ENCODE measurements around the gene MON1A.

MON1A gene

DNA sequence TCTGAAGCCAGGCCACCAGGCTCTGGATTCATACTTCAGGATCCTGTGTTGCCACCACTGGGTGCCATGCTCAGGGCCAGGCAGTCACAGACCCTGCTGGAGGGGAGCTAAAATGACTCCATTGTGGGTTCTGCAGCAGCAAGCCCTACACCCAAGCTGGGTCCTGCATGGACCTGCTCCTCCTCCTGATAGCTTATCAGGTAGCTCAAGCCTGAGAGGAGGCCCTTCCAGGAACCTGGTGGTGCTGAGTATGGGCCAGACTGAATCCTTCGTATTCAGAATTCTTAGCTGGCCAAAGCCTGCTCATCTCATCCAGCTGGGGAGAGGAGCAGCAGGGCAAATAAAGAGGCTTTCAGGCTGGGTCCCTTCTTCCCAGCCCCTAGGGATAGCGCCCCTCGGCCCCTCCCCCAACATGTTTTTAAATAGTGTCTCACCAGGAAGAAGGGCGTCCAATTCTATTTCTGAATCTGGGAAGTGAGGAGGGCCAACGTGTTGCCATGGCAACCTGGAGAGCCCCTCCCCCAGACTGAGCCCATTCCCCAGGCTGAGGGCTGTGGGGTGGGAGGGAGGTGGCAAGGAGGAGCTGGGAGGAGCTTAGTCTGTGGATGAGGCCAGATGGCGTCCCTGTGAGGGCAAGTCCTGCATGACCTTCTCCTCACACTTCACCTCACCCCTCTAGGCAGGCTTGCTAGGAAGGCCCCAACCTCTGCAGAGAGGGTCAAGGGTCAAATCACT, 48.9 kb downstream of the MON1A start (continued):
- TF ChIP-seq ZNF214 (tag by site-specific recombination; IDR thresholded peaks at IDR 0.05; ENCODE audit: borderline replicate concordance) (no peak), ZSCAN23 (tag by site-specific recombination; IDR thresholded peaks at IDR 0.05) (no peak), SCRT2 (tag by site-specific recombination; IDR thresholded peaks at IDR 0.05) (no peak), ZBTB11 (tag by site-specific recombination; conservative IDR thresholded peaks at IDR 0.05; ENCODE audit: low read depth) (no peak)
- TF ChIP-seq, protein P1, sequence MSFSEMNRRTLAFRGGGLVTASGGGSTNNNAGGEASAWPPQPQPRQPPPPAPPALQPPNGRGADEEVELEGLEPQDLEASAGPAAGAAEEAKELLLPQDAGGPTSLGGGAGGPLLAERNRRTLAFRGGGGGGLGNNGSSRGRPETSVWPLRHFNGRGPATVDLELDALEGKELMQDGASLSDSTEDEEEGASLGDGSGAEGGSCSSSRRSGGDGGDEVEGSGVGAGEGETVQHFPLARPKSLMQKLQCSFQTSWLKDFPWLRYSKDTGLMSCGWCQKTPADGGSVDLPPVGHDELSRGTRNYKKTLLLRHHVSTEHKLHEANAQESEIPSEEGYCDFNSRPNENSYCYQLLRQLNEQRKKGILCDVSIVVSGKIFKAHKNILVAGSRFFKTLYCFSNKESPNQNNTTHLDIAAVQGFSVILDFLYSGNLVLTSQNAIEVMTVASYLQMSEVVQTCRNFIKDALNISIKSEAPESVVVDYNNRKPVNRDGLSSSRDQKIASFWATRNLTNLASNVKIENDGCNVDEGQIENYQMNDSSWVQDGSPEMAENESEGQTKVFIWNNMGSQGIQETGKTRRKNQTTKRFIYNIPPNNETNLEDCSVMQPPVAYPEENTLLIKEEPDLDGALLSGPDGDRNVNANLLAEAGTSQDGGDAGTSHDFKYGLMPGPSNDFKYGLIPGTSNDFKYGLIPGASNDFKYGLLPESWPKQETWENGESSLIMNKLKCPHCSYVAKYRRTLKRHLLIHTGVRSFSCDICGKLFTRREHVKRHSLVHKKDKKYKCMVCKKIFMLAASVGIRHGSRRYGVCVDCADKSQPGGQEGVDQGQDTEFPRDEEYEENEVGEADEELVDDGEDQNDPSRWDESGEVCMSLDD (tag by site-specific recombination; IDR thresholded peaks at IDR 0.05) = no peak

DNA sequence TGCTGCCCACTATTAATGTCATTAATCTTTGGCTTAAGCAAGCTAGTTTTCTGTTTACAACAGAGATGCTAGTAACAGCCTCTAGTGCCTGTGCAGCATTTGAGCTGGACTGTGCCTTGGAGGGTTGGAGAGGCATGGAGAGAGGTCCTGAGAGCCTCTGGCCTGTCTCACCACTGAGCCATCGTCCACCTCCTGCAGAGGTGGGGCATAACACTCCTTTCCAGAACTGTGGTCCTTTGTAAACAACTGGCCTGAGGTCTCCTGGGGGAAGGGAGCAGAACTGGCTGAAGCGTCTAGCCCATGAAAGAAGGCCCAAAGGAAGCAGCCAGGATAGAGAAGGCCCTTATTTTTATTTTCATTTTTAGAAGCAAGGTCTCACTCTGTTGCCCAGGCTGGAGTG, 49.9 kb downstream of the MON1A start:
- H3K27ac ChIP-seq (ENCODE audit: extremely low read depth, low read depth, low read length) = no peak overlapping the region
- no peaks in the 10 kb centered on the region for H3K36me3 ChIP-seq (ENCODE audit: control insufficient read depth in 2 of 2, insufficient read depth in 1 of 2, low read length in 2 of 2)
- no peak overlapping the region for H3K4me3 ChIP-seq (ENCODE audit: low read depth, low read length)
- H3K9me3 ChIP-seq (ENCODE audit: control insufficient read depth, insufficient read depth, low read depth, low read length) = no peaks in the 10 kb centered on the region
- ChIA-PET POLR2A (no interaction called here), CTCF (no interaction called here)
- H3K4me1 ChIP-seq (ENCODE audit: control insufficient read depth, insufficient read depth, low read length) = no peaks in the 10 kb centered on the region
- TF ChIP-seq ZNF350 (tag by site-specific recombination; IDR thresholded peaks at IDR 0.05) (no peak), ZNF555 (tag by site-specific recombination; conservative IDR thresholded peaks at IDR 0.05) (no peak), KLF8 (tag by site-specific recombination; IDR thresholded peaks at IDR 0.05) (no peak), ZFHX2 (tag by site-specific recombination; conservative IDR thresholded peaks at IDR 0.05) (no peak), MZF1 (tag by site-specific recombination; IDR thresholded peaks at IDR 0.05; ENCODE audit: borderline replicate concordance) (no peak), SP3 (tag by site-specific recombination; IDR thresholded peaks at IDR 0.05) (no peak), RBAK (tag by site-specific recombination; IDR thresholded peaks at IDR 0.05) (no peak), ZBTB20 (tag by site-specific recombination; IDR thresholded peaks at IDR 0.05) (no peak)
- TF ChIP-seq, protein P2, sequence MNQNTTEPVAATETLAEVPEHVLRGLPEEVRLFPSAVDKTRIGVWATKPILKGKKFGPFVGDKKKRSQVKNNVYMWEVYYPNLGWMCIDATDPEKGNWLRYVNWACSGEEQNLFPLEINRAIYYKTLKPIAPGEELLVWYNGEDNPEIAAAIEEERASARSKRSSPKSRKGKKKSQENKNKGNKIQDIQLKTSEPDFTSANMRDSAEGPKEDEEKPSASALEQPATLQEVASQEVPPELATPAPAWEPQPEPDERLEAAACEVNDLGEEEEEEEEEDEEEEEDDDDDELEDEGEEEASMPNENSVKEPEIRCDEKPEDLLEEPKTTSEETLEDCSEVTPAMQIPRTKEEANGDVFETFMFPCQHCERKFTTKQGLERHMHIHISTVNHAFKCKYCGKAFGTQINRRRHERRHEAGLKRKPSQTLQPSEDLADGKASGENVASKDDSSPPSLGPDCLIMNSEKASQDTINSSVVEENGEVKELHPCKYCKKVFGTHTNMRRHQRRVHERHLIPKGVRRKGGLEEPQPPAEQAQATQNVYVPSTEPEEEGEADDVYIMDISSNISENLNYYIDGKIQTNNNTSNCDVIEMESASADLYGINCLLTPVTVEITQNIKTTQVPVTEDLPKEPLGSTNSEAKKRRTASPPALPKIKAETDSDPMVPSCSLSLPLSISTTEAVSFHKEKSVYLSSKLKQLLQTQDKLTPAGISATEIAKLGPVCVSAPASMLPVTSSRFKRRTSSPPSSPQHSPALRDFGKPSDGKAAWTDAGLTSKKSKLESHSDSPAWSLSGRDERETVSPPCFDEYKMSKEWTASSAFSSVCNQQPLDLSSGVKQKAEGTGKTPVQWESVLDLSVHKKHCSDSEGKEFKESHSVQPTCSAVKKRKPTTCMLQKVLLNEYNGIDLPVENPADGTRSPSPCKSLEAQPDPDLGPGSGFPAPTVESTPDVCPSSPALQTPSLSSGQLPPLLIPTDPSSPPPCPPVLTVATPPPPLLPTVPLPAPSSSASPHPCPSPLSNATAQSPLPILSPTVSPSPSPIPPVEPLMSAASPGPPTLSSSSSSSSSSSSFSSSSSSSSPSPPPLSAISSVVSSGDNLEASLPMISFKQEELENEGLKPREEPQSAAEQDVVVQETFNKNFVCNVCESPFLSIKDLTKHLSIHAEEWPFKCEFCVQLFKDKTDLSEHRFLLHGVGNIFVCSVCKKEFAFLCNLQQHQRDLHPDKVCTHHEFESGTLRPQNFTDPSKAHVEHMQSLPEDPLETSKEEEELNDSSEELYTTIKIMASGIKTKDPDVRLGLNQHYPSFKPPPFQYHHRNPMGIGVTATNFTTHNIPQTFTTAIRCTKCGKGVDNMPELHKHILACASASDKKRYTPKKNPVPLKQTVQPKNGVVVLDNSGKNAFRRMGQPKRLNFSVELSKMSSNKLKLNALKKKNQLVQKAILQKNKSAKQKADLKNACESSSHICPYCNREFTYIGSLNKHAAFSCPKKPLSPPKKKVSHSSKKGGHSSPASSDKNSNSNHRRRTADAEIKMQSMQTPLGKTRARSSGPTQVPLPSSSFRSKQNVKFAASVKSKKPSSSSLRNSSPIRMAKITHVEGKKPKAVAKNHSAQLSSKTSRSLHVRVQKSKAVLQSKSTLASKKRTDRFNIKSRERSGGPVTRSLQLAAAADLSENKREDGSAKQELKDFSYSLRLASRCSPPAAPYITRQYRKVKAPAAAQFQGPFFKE (tag by site-specific recombination; IDR thresholded peaks at IDR 0.05; ENCODE audit: borderline replicate concordance) = no peak
- TF ChIP-seq, protein P3, sequence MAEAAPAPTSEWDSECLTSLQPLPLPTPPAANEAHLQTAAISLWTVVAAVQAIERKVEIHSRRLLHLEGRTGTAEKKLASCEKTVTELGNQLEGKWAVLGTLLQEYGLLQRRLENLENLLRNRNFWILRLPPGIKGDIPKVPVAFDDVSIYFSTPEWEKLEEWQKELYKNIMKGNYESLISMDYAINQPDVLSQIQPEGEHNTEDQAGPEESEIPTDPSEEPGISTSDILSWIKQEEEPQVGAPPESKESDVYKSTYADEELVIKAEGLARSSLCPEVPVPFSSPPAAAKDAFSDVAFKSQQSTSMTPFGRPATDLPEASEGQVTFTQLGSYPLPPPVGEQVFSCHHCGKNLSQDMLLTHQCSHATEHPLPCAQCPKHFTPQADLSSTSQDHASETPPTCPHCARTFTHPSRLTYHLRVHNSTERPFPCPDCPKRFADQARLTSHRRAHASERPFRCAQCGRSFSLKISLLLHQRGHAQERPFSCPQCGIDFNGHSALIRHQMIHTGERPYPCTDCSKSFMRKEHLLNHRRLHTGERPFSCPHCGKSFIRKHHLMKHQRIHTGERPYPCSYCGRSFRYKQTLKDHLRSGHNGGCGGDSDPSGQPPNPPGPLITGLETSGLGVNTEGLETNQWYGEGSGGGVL (tag by site-specific recombination; IDR thresholded peaks at IDR 0.05) = no peak
- TF ChIP-seq, protein P4, sequence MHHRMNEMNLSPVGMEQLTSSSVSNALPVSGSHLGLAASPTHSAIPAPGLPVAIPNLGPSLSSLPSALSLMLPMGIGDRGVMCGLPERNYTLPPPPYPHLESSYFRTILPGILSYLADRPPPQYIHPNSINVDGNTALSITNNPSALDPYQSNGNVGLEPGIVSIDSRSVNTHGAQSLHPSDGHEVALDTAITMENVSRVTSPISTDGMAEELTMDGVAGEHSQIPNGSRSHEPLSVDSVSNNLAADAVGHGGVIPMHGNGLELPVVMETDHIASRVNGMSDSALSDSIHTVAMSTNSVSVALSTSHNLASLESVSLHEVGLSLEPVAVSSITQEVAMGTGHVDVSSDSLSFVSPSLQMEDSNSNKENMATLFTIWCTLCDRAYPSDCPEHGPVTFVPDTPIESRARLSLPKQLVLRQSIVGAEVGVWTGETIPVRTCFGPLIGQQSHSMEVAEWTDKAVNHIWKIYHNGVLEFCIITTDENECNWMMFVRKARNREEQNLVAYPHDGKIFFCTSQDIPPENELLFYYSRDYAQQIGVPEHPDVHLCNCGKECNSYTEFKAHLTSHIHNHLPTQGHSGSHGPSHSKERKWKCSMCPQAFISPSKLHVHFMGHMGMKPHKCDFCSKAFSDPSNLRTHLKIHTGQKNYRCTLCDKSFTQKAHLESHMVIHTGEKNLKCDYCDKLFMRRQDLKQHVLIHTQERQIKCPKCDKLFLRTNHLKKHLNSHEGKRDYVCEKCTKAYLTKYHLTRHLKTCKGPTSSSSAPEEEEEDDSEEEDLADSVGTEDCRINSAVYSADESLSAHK (tag by site-specific recombination; IDR thresholded peaks at IDR 0.05) = no peak
